Omental fat pad (tissue), 4 donors: Measurements from ENCODE around the gene KCNIP3. TPM values are rescaled to one million over a fixed set of nuclear protein-coding genes. Genes with fewer than 3 reads are reported as not detected.

Experiments used
- ATAC-seq: fragments of 150-250 bp; one replicate; pipeline ENCODE4 v1.9.1; 2016; ENCODE audit warnings: mild to moderate bottlenecking, moderate library complexity; ENCODE audit not compliant: low FRiP score
- DNase-seq: peaks from one replicate; pipeline ENCODE4 v3.0.0-alpha.2; 2019; ENCODE audit warnings: low spot score
- total RNA-seq, 4 donors: library from RNA; depleted of rRNA; stranded (reverse); fragments of >200 nt; gene quantifications; one replicate each; pipeline ENCODE4 v1.1.0, GENCODE V29; 2016
- TF ChIP-seq, protein P1 (sequence below), 3 donors: fragments of 450-650 bp; IDR thresholded peaks; one replicate each; pipeline ENCODE4 v1.5.1; 2016 to 2017; ENCODE audit warnings: antibody characterized with exemption in 3 of 3, mild to moderate bottlenecking in 3 of 3, moderate library complexity in 2 of 3

KCNIP3 gene
- total RNA-seq, 4 donors from 2014 or later: 5.5 to 37.4 (median 7.1) TPM

- TF ChIP-seq, protein P1, sequence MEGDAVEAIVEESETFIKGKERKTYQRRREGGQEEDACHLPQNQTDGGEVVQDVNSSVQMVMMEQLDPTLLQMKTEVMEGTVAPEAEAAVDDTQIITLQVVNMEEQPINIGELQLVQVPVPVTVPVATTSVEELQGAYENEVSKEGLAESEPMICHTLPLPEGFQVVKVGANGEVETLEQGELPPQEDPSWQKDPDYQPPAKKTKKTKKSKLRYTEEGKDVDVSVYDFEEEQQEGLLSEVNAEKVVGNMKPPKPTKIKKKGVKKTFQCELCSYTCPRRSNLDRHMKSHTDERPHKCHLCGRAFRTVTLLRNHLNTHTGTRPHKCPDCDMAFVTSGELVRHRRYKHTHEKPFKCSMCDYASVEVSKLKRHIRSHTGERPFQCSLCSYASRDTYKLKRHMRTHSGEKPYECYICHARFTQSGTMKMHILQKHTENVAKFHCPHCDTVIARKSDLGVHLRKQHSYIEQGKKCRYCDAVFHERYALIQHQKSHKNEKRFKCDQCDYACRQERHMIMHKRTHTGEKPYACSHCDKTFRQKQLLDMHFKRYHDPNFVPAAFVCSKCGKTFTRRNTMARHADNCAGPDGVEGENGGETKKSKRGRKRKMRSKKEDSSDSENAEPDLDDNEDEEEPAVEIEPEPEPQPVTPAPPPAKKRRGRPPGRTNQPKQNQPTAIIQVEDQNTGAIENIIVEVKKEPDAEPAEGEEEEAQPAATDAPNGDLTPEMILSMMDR (IDR thresholded peaks at IDR 0.05): no peak
- no peak for ATAC-seq
- DNase-seq: no peak
These were observed 1.1 kb upstream of the KCNIP3 start for GRCh38 chr2:95296011-95296410.

DNA sequence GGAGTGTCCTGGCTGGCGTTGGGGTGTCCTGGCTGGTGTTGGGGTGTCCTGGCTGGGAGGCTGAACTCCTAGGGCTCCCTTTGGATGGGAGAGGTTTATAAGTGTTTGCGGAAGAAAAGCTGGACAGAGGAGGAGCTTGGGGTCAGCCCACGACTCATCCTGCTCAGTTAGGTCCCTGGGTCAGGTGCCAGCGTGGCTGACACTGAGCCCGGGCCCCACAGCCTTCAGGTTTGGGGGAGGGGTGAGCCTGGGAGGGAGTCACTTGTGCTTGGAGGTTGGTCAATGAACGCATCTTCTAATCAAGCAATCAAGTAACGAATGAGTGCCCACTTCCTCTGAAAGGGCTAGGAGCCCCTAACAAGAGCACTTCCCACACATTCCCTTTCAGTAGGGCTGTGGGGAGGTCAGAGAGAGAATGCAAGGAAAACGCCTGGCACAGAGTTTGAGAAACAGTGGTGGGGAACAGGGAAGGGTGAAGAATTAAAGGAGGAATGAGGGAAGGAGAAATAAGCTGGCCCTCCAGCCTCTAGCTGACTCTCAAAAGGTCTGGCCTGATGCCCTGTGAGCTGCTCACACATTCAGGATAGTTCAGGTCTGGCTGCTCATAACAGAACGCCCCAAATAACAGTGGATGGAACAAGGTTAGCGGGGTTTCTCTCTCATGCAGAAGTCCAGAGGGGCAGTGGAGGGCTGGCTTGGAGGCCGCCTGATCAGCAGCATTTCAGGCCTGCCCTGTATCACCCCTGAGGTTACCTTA is 670 bp downstream of the KCNIP3 start:
- ATAC-seq: no peak
- DNase-seq: no peak
- TF ChIP-seq, protein P1 (IDR thresholded peaks at IDR 0.05): no peak

DNA sequence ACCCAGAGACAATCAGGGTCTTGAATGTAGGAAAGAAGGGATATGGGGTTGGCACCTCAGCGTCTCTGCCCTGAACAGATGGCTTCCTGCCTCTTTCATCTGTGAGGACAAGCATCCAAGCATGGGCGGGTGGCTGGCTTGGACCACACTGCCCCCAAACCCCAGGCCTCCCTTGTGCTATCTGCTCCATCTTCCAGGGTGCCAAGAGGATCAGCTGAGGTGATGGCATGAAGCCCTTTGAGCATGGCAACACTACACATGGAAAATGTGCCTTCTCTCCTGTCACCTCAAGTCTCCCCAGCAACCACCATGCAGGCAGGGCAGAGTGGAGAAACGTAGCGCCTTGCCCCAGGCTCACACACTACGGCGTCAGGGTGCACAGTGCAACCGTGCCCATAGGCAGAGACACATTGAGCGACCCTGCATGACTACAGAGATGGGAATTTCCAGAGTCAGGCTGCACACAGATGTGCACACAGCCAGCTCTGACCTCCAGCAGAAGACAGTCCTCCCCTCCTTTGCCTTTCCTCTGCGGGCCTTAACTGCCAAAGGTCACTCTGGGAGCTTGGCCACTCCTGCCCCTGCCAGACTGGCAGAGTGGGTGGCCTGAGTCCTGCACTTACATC is 1.5 kb downstream of the KCNIP3 start:
- no peak for ATAC-seq
- TF ChIP-seq, protein P1 (IDR thresholded peaks at IDR 0.05): no peak
- no peak for DNase-seq

GRCh38 chr2:95299961-95300360 is 2.8 kb downstream of the KCNIP3 start:
- ATAC-seq (no peak), DNase-seq (no peak)
- TF ChIP-seq, protein P1 (IDR thresholded peaks at IDR 0.05): no peak

GRCh38 chr2:95300450-95300849 is 3.3 kb downstream of the KCNIP3 start:
- ATAC-seq (no peak), DNase-seq (no peak)
- TF ChIP-seq, protein P1 (IDR thresholded peaks at IDR 0.05): no peak

DNA sequence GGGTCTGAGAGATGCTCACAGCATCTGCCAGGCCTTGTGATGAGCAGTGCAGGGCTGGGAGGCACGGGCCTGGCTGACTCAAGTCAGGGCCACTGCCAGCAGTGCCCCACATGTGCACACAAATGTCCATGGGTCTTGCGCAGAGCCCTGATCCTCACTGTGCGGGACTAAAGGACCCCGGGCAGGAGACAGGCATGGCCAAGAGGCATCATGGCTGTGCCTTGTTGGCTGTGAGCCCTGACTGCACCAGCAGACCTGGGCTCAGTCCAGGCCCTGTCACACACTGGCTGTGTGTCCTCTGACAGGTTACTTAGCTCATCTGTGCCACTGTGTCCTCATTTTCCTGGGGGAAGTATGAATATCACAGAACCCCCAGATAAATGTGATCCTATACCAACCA is 4.0 kb downstream of the KCNIP3 start:
- ATAC-seq: no peak
- TF ChIP-seq, protein P1 (IDR thresholded peaks at IDR 0.05): no peak
- no peak for DNase-seq
